GM12878 (cell line): ENCODE data around the gene RTN4. TPM values are rescaled to one million over a fixed set of nuclear protein-coding genes. Genes with fewer than 3 reads are reported as not detected.

Experiments
- ATF7 ChIP-seq: fragments of 450-650 bp; IDR thresholded peaks from 2 replicates; pipeline ENCODE4 v1.6.1; 2016; ENCODE audit warnings: low read depth, mild to moderate bottlenecking
- BCL11A ChIP-seq: IDR thresholded peaks from 2 replicates; pipeline ENCODE4 v1.6.1; 2011; ENCODE audit warnings: low read depth, low read length
- BMI1 ChIP-seq: fragments of 450-650 bp; IDR thresholded peaks from 2 replicates; pipeline ENCODE4 v1.6.1; 2016; ENCODE audit warnings: mild to moderate bottlenecking, moderate library complexity, borderline replicate concordance
- BRCA1 ChIP-seq: IDR thresholded peaks from 2 replicates; pipeline ENCODE4 v1.6.1; 2011; ENCODE audit warnings: low read depth, low read length, improper control_type of control experiment
- DPF2 ChIP-seq: fragments of 450-650 bp; IDR thresholded peaks from 2 replicates; pipeline ENCODE4 v1.6.1; 2017; ENCODE audit warnings: mild to moderate bottlenecking
- IKZF1 ChIP-seq: fragments of 450-650 bp; conservative IDR thresholded peaks from 2 replicates; pipeline ENCODE4 v1.6.1; 2017; ENCODE audit warnings: antibody characterized with exemption, mild to moderate bottlenecking
- KAT2A ChIP-seq: conservative IDR thresholded peaks from 2 replicates; pipeline ENCODE4 v1.6.1; 2011; ENCODE audit warnings: low read depth, low read length; ENCODE audit not compliant: control insufficient read depth
- MEF2B ChIP-seq: fragments of 450-650 bp; IDR thresholded peaks from 2 replicates; pipeline ENCODE4 v1.6.1; 2018; ENCODE audit warnings: mild to moderate bottlenecking, moderate library complexity; ENCODE audit not compliant: partially characterized antibody, poor library complexity, severe bottlenecking
- MTA2 ChIP-seq: fragments of 450-650 bp; IDR thresholded peaks from 2 replicates; pipeline ENCODE4 v1.6.1; 2016; ENCODE audit warnings: low read depth, mild to moderate bottlenecking, moderate library complexity
- NR2C2 ChIP-seq: IDR thresholded peaks from 2 replicates; pipeline ENCODE4 v1.6.1; 2011; ENCODE audit warnings: borderline replicate concordance, low read depth; ENCODE audit not compliant: control insufficient read depth, insufficient read length
- RBBP5 ChIP-seq: fragments of 200-600 bp; sonication (generic); conservative IDR thresholded peaks from 2 replicates; pipeline ENCODE4 v1.6.1; 2016
- SIN3A ChIP-seq: IDR thresholded peaks from 2 replicates; pipeline ENCODE4 v1.6.1; 2012; ENCODE audit warnings: low read depth, low read length, improper control_type of control experiment
- SRF ChIP-seq, 2 experiments: IDR thresholded peaks; 2 replicates each; pipeline ENCODE4 v1.6.1; 2011; ENCODE audit warnings: low read depth in 2 of 2, low read length in 2 of 2, mild to moderate bottlenecking in 1 of 2, moderate library complexity in 1 of 2
- TCF7 ChIP-seq: IDR thresholded peaks from 2 replicates; pipeline ENCODE4 v1.6.1; 2014; ENCODE audit warnings: antibody characterized with exemption, borderline replicate concordance
- polyA plus RNA-seq, 11 experiments: library from polyadenylated mRNA; depleted of rRNA in 4 of 11; unstranded in 6 of 11; stranded (reverse) in 5 of 11; fragments of >200 nt; fragmentation: Nextera tagmentation in 4 of 11; fragmentation: Illumina TruSeq in 1 of 11; extraction: Ambion mirVana in 4 of 11; extraction: Trizol in 1 of 11; gene quantifications; 1 replicate in 1 of 11; 2 replicates in 10 of 11; pipeline versions ENCODE4 v1.2.1 to v1.2.3, GENCODE V29; 2011 to 2016; ENCODE audit warnings: inconsistent platforms in 2 of 11, missing spikeins in 2 of 11, low read depth in 1 of 11
- total RNA-seq, 4 experiments: library from RNA; depleted of rRNA in 3 of 4; stranded (reverse); fragments of >200 nt in 3 of 4; fragmentation: Illumina TruSeq in 1 of 4; extraction: Trizol in 1 of 4; gene quantifications; 2 replicates each; pipeline versions ENCODE4 v1.2.1 to v1.2.3, GENCODE V29; 2013 to 2021
- TF ChIP-seq, protein P1 (sequence below): IDR thresholded peaks from 2 replicates; pipeline ENCODE4 v1.6.1; 2012; ENCODE audit warnings: improper control_type of control experiment, low read depth, low read length; ENCODE audit not compliant: insufficient replicate concordance
- TF ChIP-seq, protein P2 (sequence below): fragments of 450-650 bp; IDR thresholded peaks from 2 replicates; pipeline ENCODE4 v1.6.1; 2017; ENCODE audit warnings: mild to moderate bottlenecking, moderate library complexity
- TF ChIP-seq, protein P3 (sequence below): IDR thresholded peaks from 2 replicates; pipeline ENCODE4 v1.6.1; 2011; ENCODE audit warnings: borderline replicate concordance, low read depth, mild to moderate bottlenecking, moderate library complexity, mixed read lengths, low read length; ENCODE audit not compliant: insufficient read depth; ENCODE audit errors: extremely low read length
- TF ChIP-seq, protein P4 (sequence below): fragments of 450-650 bp; IDR thresholded peaks from 2 replicates; pipeline ENCODE4 v1.6.1; 2017; ENCODE audit warnings: mild to moderate bottlenecking, low read depth, inconsistent platforms; ENCODE audit not compliant: poor library complexity, severe bottlenecking

Gene RTN4
- total and polyA plus RNA-seq, 10 of the 15 experiments (the other 5 are each of a cell fraction or from before 2014, with no cell fraction given) = 56.0 to 133 (median 83.3) TPM

DNA sequence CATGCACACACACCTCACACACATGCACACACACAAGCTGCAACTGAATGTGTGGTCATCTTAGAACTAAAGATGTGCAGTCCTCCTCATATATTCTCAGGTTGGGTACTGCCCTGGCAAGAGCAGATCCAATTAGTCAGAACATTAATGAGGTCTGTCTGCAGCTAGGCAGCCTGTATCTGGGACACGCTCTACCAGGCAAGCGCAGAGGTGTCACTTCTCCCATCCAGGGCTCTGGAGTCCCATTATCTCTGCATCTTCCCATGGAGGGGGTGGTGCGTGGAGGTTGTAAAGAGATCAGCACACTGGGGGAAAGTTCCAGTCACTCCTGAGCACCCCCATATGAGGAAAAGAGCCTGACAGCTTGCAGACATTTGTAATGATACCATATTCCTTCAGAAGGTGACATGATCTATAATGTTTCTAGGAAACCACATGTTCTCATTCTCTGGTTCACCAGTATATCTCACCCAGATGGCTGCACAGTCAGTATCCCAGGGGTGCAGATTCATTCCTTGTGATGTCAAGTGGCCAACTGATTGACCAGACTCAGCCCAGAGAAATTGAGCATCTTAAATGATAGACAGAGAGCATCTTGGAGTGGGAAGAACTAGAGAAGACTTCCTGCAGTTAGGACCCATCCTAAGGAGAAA is 95.4 kb downstream of the RTN4 start (continued):
- TF ChIP-seq MEF2B (peak; percentile 32), KAT2A (no peak), TCF7 (no peak), RBBP5 (no peak), MTA2 (peak; percentile 93), BRCA1 (no peak), ATF7 (no peak), BCL11A (peak; percentile 34; the same call in 1 of the 2 replicates), NR2C2 (no peak), DPF2 (peak; percentile 80; the same call in 1 of the 2 replicates), SRF (IDR thresholded peaks at IDR 0.05; ENCODE audit: low read depth in 2 of 2, low read length in 2 of 2) (no peak), SIN3A (no peak), BMI1 (no peak), IKZF1 (peak; percentile 82)
- TF ChIP-seq, protein P1, sequence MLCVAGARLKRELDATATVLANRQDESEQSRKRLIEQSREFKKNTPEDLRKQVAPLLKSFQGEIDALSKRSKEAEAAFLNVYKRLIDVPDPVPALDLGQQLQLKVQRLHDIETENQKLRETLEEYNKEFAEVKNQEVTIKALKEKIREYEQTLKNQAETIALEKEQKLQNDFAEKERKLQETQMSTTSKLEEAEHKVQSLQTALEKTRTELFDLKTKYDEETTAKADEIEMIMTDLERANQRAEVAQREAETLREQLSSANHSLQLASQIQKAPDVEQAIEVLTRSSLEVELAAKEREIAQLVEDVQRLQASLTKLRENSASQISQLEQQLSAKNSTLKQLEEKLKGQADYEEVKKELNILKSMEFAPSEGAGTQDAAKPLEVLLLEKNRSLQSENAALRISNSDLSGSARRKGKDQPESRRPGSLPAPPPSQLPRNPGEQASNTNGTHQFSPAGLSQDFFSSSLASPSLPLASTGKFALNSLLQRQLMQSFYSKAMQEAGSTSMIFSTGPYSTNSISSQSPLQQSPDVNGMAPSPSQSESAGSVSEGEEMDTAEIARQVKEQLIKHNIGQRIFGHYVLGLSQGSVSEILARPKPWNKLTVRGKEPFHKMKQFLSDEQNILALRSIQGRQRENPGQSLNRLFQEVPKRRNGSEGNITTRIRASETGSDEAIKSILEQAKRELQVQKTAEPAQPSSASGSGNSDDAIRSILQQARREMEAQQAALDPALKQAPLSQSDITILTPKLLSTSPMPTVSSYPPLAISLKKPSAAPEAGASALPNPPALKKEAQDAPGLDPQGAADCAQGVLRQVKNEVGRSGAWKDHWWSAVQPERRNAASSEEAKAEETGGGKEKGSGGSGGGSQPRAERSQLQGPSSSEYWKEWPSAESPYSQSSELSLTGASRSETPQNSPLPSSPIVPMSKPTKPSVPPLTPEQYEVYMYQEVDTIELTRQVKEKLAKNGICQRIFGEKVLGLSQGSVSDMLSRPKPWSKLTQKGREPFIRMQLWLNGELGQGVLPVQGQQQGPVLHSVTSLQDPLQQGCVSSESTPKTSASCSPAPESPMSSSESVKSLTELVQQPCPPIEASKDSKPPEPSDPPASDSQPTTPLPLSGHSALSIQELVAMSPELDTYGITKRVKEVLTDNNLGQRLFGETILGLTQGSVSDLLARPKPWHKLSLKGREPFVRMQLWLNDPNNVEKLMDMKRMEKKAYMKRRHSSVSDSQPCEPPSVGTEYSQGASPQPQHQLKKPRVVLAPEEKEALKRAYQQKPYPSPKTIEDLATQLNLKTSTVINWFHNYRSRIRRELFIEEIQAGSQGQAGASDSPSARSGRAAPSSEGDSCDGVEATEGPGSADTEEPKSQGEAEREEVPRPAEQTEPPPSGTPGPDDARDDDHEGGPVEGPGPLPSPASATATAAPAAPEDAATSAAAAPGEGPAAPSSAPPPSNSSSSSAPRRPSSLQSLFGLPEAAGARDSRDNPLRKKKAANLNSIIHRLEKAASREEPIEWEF = no peak
- TF ChIP-seq, protein P2, sequence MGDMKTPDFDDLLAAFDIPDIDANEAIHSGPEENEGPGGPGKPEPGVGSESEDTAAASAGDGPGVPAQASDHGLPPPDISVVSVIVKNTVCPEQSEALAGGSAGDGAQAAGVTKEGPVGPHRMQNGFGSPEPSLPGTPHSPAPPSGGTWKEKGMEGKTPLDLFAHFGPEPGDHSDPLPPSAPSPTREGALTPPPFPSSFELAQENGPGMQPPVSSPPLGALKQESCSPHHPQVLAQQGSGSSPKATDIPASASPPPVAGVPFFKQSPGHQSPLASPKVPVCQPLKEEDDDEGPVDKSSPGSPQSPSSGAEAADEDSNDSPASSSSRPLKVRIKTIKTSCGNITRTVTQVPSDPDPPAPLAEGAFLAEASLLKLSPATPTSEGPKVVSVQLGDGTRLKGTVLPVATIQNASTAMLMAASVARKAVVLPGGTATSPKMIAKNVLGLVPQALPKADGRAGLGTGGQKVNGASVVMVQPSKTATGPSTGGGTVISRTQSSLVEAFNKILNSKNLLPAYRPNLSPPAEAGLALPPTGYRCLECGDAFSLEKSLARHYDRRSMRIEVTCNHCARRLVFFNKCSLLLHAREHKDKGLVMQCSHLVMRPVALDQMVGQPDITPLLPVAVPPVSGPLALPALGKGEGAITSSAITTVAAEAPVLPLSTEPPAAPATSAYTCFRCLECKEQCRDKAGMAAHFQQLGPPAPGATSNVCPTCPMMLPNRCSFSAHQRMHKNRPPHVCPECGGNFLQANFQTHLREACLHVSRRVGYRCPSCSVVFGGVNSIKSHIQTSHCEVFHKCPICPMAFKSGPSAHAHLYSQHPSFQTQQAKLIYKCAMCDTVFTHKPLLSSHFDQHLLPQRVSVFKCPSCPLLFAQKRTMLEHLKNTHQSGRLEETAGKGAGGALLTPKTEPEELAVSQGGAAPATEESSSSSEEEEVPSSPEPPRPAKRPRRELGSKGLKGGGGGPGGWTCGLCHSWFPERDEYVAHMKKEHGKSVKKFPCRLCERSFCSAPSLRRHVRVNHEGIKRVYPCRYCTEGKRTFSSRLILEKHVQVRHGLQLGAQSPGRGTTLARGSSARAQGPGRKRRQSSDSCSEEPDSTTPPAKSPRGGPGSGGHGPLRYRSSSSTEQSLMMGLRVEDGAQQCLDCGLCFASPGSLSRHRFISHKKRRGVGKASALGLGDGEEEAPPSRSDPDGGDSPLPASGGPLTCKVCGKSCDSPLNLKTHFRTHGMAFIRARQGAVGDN = no peak
- TF ChIP-seq, protein P3, sequence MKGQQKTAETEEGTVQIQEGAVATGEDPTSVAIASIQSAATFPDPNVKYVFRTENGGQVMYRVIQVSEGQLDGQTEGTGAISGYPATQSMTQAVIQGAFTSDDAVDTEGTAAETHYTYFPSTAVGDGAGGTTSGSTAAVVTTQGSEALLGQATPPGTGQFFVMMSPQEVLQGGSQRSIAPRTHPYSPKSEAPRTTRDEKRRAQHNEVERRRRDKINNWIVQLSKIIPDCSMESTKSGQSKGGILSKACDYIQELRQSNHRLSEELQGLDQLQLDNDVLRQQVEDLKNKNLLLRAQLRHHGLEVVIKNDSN = no peak
- TF ChIP-seq, protein P4, sequence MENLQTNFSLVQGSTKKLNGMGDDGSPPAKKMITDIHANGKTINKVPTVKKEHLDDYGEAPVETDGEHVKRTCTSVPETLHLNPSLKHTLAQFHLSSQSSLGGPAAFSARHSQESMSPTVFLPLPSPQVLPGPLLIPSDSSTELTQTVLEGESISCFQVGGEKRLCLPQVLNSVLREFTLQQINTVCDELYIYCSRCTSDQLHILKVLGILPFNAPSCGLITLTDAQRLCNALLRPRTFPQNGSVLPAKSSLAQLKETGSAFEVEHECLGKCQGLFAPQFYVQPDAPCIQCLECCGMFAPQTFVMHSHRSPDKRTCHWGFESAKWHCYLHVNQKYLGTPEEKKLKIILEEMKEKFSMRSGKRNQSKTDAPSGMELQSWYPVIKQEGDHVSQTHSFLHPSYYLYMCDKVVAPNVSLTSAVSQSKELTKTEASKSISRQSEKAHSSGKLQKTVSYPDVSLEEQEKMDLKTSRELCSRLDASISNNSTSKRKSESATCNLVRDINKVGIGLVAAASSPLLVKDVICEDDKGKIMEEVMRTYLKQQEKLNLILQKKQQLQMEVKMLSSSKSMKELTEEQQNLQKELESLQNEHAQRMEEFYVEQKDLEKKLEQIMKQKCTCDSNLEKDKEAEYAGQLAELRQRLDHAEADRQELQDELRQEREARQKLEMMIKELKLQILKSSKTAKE = no peak
